Common myeloid progenitor, CD34-positive (primary cell): Measurements from ENCODE around the gene CIDEB.

Experiments
- CTCF ChIA-PET: fragments of 350-600 bp; sonication (Branson Sonifier 250); formaldehyde crosslinking; loops from one replicate; lab custom pipeline; 2021; ENCODE audit warnings: antibody characterized with exemption; lab: Charles Lee
- POLR2A ChIA-PET: fragments of 350-600 bp; sonication (Branson Sonifier 250); formaldehyde crosslinking; loops from one replicate; lab custom pipeline; 2021; ENCODE audit warnings: antibody characterized with exemption; lab: Charles Lee
- DNase-seq, 3 donors: peaks; one replicate each; pipeline versions ENCODE4 v3.0.0 to v3.0.0-alpha.2; 2013
- H3K27ac ChIP-seq, 2 experiments: 1 replicate in 1 of 2; 2 replicates in 1 of 2; pipeline ENCODE4 v1.7.0; 2013; ENCODE audit warnings: inconsistent platforms in 2 of 2, low read length in 2 of 2, mild to moderate bottlenecking in 2 of 2, low read depth in 1 of 2, moderate library complexity in 1 of 2; ENCODE audit not compliant: severe bottlenecking in 2 of 2, insufficient read depth in 1 of 2, poor library complexity in 1 of 2
- H3K27me3 ChIP-seq, 5 experiments: replicated peaks in 2 of 5; 1 replicate in 3 of 5; 2 replicates in 2 of 5; pipeline versions ENCODE4 v1.6.1 to v1.7.0; 2013; ENCODE audit warnings: low read length in 4 of 5, mild to moderate bottlenecking in 2 of 5, moderate library complexity in 2 of 5, inconsistent platforms in 1 of 5; ENCODE audit not compliant: insufficient read depth in 5 of 5, control insufficient read depth in 4 of 5
- H3K36me3 ChIP-seq, 4 experiments: 1 replicate in 2 of 4; 2 replicates in 2 of 4; pipeline versions ENCODE4 v1.6.1 to v1.7.0; 2013; ENCODE audit warnings: low read length in 3 of 4, control low read depth in 1 of 4, mild to moderate bottlenecking in 1 of 4; ENCODE audit not compliant: control insufficient read depth in 4 of 4, insufficient read depth in 4 of 4
- H3K4me1 ChIP-seq, 4 experiments: 1 replicate in 3 of 4; 2 replicates in 1 of 4; pipeline versions ENCODE4 v1.6.1 to v1.7.1; 2013; ENCODE audit warnings: low read length in 3 of 4, mild to moderate bottlenecking in 3 of 4, control low read depth in 1 of 4, inconsistent platforms in 1 of 4, moderate library complexity in 1 of 4; ENCODE audit not compliant: control insufficient read depth in 4 of 4, insufficient read depth in 4 of 4; ENCODE audit errors: control extremely low read depth in 1 of 4
- H3K4me3 ChIP-seq, 7 experiments: 1 replicate in 4 of 7; 2 replicates in 3 of 7; pipeline versions ENCODE4 v1.5.1 to v1.7.0; 2013; ENCODE audit warnings: mild to moderate bottlenecking in 7 of 7, low read length in 6 of 7, moderate library complexity in 6 of 7, inconsistent platforms in 2 of 7, low read depth in 2 of 7, control low read depth in 1 of 7; ENCODE audit not compliant: insufficient read depth in 4 of 7, control insufficient read depth in 1 of 7; ENCODE audit errors: extremely low read depth in 1 of 7
- H3K9me3 ChIP-seq, 5 experiments: 1 replicate in 4 of 5; 2 replicates in 1 of 5; pipeline versions ENCODE4 v1.6.1 to v1.7.1; 2013; ENCODE audit warnings: low read length in 4 of 5, mild to moderate bottlenecking in 2 of 5, inconsistent platforms in 1 of 5, low read depth in 1 of 5, moderate library complexity in 1 of 5; ENCODE audit not compliant: control insufficient read depth in 4 of 5, insufficient read depth in 2 of 5; ENCODE audit errors: control extremely low read depth in 1 of 5
- WGBS: methylation state at CpG from one replicate; pipeline ENCODE4 v1.1.5; 2013; ENCODE audit not compliant: insufficient coverage; 5-methylcytosine and 5-hydroxymethylcytosine counted together

Gene CIDEB

DNA sequence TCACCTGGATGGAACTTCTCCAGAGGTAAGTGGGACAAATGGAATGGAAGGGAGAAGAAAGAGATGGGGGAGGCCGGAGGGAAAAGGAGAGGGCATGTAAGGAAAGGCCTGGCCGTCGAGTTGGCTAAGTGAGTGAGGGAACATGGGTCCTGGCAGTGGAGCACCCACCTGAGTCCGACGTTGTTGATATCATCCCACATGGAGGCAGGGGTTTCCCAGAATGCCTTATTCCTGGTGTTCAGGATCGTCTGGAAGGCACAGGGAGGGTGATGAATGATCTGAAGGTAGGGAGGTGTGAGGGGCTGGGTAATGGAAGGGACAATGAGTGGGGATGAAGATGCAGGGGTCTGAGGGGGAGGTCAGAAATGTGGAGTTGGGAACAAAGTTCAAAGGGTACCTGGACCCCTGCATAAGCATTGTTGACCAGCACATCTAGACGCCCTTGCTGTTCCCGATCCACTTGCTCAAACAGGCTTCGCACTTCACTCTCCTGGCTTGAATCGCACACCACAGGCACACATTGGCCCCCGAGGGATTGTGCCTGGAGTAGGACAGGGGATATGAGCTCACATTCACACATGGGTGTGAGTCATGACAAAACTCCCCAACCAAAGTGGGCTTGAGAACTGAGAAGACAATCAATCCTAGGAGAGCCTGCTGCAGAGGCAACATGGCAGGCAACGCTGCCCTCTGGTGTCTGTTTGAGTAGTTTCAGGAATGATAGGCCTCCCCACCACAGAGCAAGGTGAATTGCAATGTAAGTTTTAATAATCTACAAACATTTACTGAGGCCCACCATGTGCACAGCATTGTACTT lies 11.2 kb downstream of the CIDEB start:
- no peak overlapping the region for H3K4me3 ChIP-seq
- ChIA-PET POLR2A (interaction anchor here (1.0 to 3.0 kb wide), 3 partner anchors 45 to 54 kb away, joined by 3 to 16 read pairs (median 3); partner anchors contain the start of gene TINF2), CTCF (interaction anchor here (0.6 to 19.1 kb wide), 27 partner anchors 13 to 1257 kb away, joined by 3 to 391 read pairs (median 5); partner anchors contain the start of genes ADCY4, CHMP4A, CIDEB and GMPR2)

GRCh38 chr14:24293525-24293924 lies 14.3 kb downstream of the CIDEB start:
- no peak for DNase-seq
- peaks cover 2 to 13% (median 8%) of the 10 kb centered on the region in 4 experiments for H3K4me1 ChIP-seq
- POLR2A ChIA-PET, result no interaction called here

More for the DNA sequence above, 11.2 kb downstream of the CIDEB start:
- Histone ChIP-seq H3K36me3 (peaks cover 11 to 24% (median 19%) of the 10 kb centered on the region in 4 experiments), H3K27me3 (no peaks in the 10 kb centered on the region), H3K4me1 (peaks cover 7 to 36% (median 28%) of the 10 kb centered on the region in 4 experiments), H3K9me3 (no peaks in the 10 kb centered on the region), H3K27ac (peak overlapping the region in 1 of 2 experiments; percentile 12)
- WGBS, result 93% methylated on average over 9 of the region's 12 CpGs
- peak; percentile 85 to 94 (median 92) for DNase-seq

GRCh38 chr14:24292118-24292807 lies 15.5 kb downstream of the CIDEB start:
- Histone ChIP-seq H3K4me1 (peaks cover 0 to 8% (median 5%) of the 10 kb centered on the region in 4 experiments), H3K27ac (no peak overlapping the region), H3K9me3 (no peaks in the 10 kb centered on the region), H3K4me3 (no peak overlapping the region), H3K36me3 (peaks cover 13 to 37% (median 22%) of the 10 kb centered on the region in 4 experiments), H3K27me3 (no peaks in the 10 kb centered on the region)
- no peak for DNase-seq
- CTCF ChIA-PET, result interaction anchor here (0.8 to 5.7 kb wide), 15 partner anchors 9 to 50 kb away, joined by 3 to 30 read pairs (median 5); partner anchors contain the start of genes CIDEB, RABGGTA and TINF2
- 100% methylated on average over 6 of the region's 11 CpGs for WGBS
- POLR2A ChIA-PET, result no interaction called here

More at GRCh38 chr14:24293525-24293924, 14.3 kb downstream of the CIDEB start:
- Histone ChIP-seq H3K4me3 (no peak overlapping the region), H3K27ac (no peak overlapping the region), H3K27me3 (no peaks in the 10 kb centered on the region), H3K36me3 (peaks cover 13 to 37% (median 22%) of the 10 kb centered on the region in 4 experiments), H3K9me3 (no peaks in the 10 kb centered on the region)
- CTCF ChIA-PET, result interaction anchor here (0.7 to 5.7 kb wide), 11 partner anchors 10 to 51 kb away, joined by 3 to 30 read pairs (median 4); partner anchors contain the start of genes CIDEB, RABGGTA and TINF2
- no CpG with 5 or more reads among the region's 2 CpGs for WGBS

GRCh38 chr14:24291446-24292117 lies 16.2 kb downstream of the CIDEB start:
- DNase-seq, result no peak
- Histone ChIP-seq H3K36me3 (peaks cover 13 to 37% (median 22%) of the 10 kb centered on the region in 4 experiments), H3K4me1 (peaks cover 0 to 1% (median under 1%) of the 10 kb centered on the region in 4 experiments), H3K9me3 (no peaks in the 10 kb centered on the region), H3K27me3 (no peaks in the 10 kb centered on the region), H3K4me3 (no peak overlapping the region), H3K27ac (no peak overlapping the region)
- 100% methylated on average over 2 of the region's 3 CpGs for WGBS
- ChIA-PET POLR2A (no interaction called here), CTCF (interaction anchor here (1.1 to 5.7 kb wide), 8 partner anchors 8 to 71 kb away, joined by 3 to 30 read pairs (median 12); partner anchors contain the start of genes CIDEB, LTB4R2 and TINF2)

- no peaks in the 10 kb centered on the region for H3K27me3 ChIP-seq
- no peaks in the 10 kb centered on the region for H3K9me3 ChIP-seq
- POLR2A ChIA-PET, result no interaction called here
- 94% methylated on average over 6 of the region's 9 CpGs for WGBS
- peaks cover 12 to 30% (median 17%) of the 10 kb centered on the region in 4 experiments for H3K36me3 ChIP-seq
- no peak overlapping the region for H3K4me3 ChIP-seq
- CTCF ChIA-PET, result interaction anchor here (0.7 to 5.7 kb wide), 13 partner anchors 8 to 75 kb away, joined by 3 to 30 read pairs (median 4); partner anchors contain the start of genes CIDEB, DHRS1, LTB4R2 and MDP1
- no peak overlapping the region for H3K27ac ChIP-seq
- no peak for DNase-seq
- H3K4me1 ChIP-seq, result no peaks in the 10 kb centered on the region
These were observed 17.0 kb downstream of the CIDEB start for GRCh38 chr14:24290746-24291145.

GRCh38 chr14:24289649-24290280 lies 18.0 kb downstream of the CIDEB start:
- POLR2A ChIA-PET, result no interaction called here
- Histone ChIP-seq H3K4me1 (no peaks in the 10 kb centered on the region), H3K4me3 (no peak overlapping the region), H3K9me3 (no peaks in the 10 kb centered on the region), H3K27ac (no peak overlapping the region), H3K27me3 (no peaks in the 10 kb centered on the region), H3K36me3 (peaks cover 6 to 27% (median 14%) of the 10 kb centered on the region in 4 experiments)
- DNase-seq, result peak in 2 of 3 donors; percentile 42 to 47
- CTCF ChIA-PET, result interaction anchor here (0.8 to 5.7 kb wide), 13 partner anchors 9 to 96 kb away, joined by 3 to 30 read pairs (median 4); partner anchors contain the start of genes CIDEB, DHRS1, LTB4R2 and MDP1
- WGBS, result 62% methylated on average over 5 of the region's 6 CpGs
